HepG2 (cell line): Measurements from ENCODE around the gene P2RY6. TPM values are rescaled to one million over a fixed set of nuclear protein-coding genes. Genes with fewer than 3 reads are reported as not detected.
A peak's percentile ranks its signal among the peaks of the same experiment; 100 is the strongest.

ENCODE experiments used
- ATRX ChIP-seq: sonication (generic); formaldehyde crosslinking; IDR thresholded peaks from 2 replicates; pipeline ENCODE4 v1.4.0; 2020; ENCODE audit warnings: missing genetic modification reagents, borderline replicate concordance
- CBX5 ChIP-seq: sonication (generic); formaldehyde crosslinking; IDR thresholded peaks from 2 replicates; pipeline ENCODE4 v1.4.0; 2020; ENCODE audit warnings: missing genetic modification reagents, borderline replicate concordance
- CCDC6 ChIP-seq: sonication (generic); formaldehyde crosslinking; IDR thresholded peaks from 2 replicates; pipeline ENCODE4 v1.8.1; 2022; ENCODE audit warnings: mild to moderate bottlenecking, missing genetic modification reagents, moderate library complexity
- CEBPZ ChIP-seq: IDR thresholded peaks from 2 replicates; pipeline ENCODE4 v1.6.1; 2012; ENCODE audit warnings: low read length, improper control_type of control experiment
- CHD4 ChIP-seq: fragments of 200-600 bp; sonication (generic); IDR thresholded peaks from 2 replicates; pipeline ENCODE4 v1.7.0; 2017; ENCODE audit warnings: mild to moderate bottlenecking, low read length, borderline replicate concordance
- EHMT2 ChIP-seq: fragments of 200-600 bp; sonication (generic); IDR thresholded peaks from 2 replicates; pipeline ENCODE4 v1.7.0; 2017; ENCODE audit warnings: antibody characterized with exemption, low read depth, low read length, borderline replicate concordance
- KAT2B ChIP-seq: fragments of 150-350 bp; IDR thresholded peaks from 2 replicates; pipeline ENCODE4 v1.6.1; 2014; ENCODE audit warnings: low read depth, low read length, borderline replicate concordance
- MTA3 ChIP-seq: sonication (generic); formaldehyde crosslinking; IDR thresholded peaks from 2 replicates; pipeline ENCODE4 v1.4.0; 2020; ENCODE audit warnings: missing genetic modification reagents
- SKIL ChIP-seq: sonication (generic); formaldehyde crosslinking; IDR thresholded peaks from 2 replicates; pipeline ENCODE4 v1.8.0; 2022; ENCODE audit warnings: missing genetic modification reagents, mild to moderate bottlenecking, moderate library complexity, borderline replicate concordance
- SP4 ChIP-seq: sonication (generic); formaldehyde crosslinking; IDR thresholded peaks from 2 replicates; pipeline ENCODE4 v1.8.1; 2023; ENCODE audit warnings: mild to moderate bottlenecking, missing genetic modification reagents
- ZBTB25 ChIP-seq: IDR thresholded peaks from 2 replicates; pipeline ENCODE4 v1.6.1; 2018; ENCODE audit warnings: missing genetic modification reagents
- ZBTB34 ChIP-seq: sonication (generic); formaldehyde crosslinking; IDR thresholded peaks from 2 replicates; pipeline ENCODE4 v1.8.0; 2022; ENCODE audit warnings: mild to moderate bottlenecking, missing genetic modification reagents
- ZMYM3 ChIP-seq: sonication (generic); formaldehyde crosslinking; IDR thresholded peaks from 2 replicates; pipeline ENCODE4 v1.5.1; 2020; ENCODE audit warnings: mild to moderate bottlenecking, missing genetic modification reagents
- ZNF546 ChIP-seq: sonication (generic); formaldehyde crosslinking; conservative IDR thresholded peaks from 2 replicates; pipeline ENCODE4 v1.8.1; 2023; ENCODE audit warnings: mild to moderate bottlenecking, missing genetic modification reagents
- ZNF574 ChIP-seq: sonication (generic); formaldehyde crosslinking; IDR thresholded peaks from 2 replicates; pipeline ENCODE4 v1.4.0; 2020; ENCODE audit warnings: missing genetic modification reagents
- ZNF589 ChIP-seq: sonication (generic); formaldehyde crosslinking; conservative IDR thresholded peaks from 2 replicates; pipeline ENCODE4 v1.8.0; 2022; ENCODE audit warnings: mild to moderate bottlenecking, moderate library complexity, missing genetic modification reagents
- ZNF713 ChIP-seq: sonication (generic); formaldehyde crosslinking; IDR thresholded peaks from 2 replicates; pipeline ENCODE4 v1.4.0; 2020; ENCODE audit warnings: mild to moderate bottlenecking, missing genetic modification reagents
- ZNF850 ChIP-seq: sonication (generic); formaldehyde crosslinking; conservative IDR thresholded peaks from 2 replicates; pipeline ENCODE4 v1.9.0; 2021; ENCODE audit warnings: mild to moderate bottlenecking, missing genetic modification reagents
- polyA plus RNA-seq, 8 experiments: library from polyadenylated mRNA; depleted of rRNA in 3 of 8; stranded (reverse) in 7 of 8; unstranded in 1 of 8; fragments of >200 nt; fragmentation: Illumina TruSeq in 4 of 8; extraction: Trizol in 4 of 8; gene quantifications; 2 replicates each; pipeline versions ENCODE4 v1.2.1 to v1.2.3, GENCODE V29; 2011 to 2016; ENCODE audit warnings: low read depth in 4 of 8, missing spikeins in 1 of 8, mixed read lengths in 1 of 8; ENCODE audit not compliant: insufficient read depth in 1 of 8
- total RNA-seq, 5 experiments: library from RNA; depleted of rRNA; stranded (reverse); fragments of >200 nt; fragmentation: Illumina TruSeq; extraction: Trizol; gene quantifications; 2 replicates each; pipeline ENCODE4 v1.2.3, GENCODE V29; 2016; ENCODE audit warnings: low read depth in 1 of 5

The P2RY6 gene
- total and polyA plus RNA-seq, 2 of the 13 experiments (the other 11 are each of a cell fraction or from before 2014, with no cell fraction given) = 0.09 to 0.29 TPM

GRCh38 chr11:73314117-73314961 lies 42.2 kb downstream of the P2RY6 start (continued):
- no peak for TF ChIP-seq CEBPZ
- peak; percentile 97 for TF ChIP-seq ZMYM3
- no peak for TF ChIP-seq ZNF589 (CRISPR knock-in tag)
- no peak for TF ChIP-seq ATRX (CRISPR knock-in tag)
- no peak for TF ChIP-seq MTA3
- no peak for TF ChIP-seq KAT2B
- peak; percentile 93 for TF ChIP-seq CHD4
- TF ChIP-seq ZNF713 (CRISPR knock-in tag) = no peak
- no peak for TF ChIP-seq ZBTB25
- no peak for TF ChIP-seq CBX5
- no peak for TF ChIP-seq ZBTB34
- no peak for TF ChIP-seq ZNF546 (CRISPR knock-in tag)
- no peak for TF ChIP-seq CCDC6
- TF ChIP-seq ZNF574 (CRISPR knock-in tag) = peak; percentile 62
- no peak for TF ChIP-seq ZNF850 (CRISPR knock-in tag)
- TF ChIP-seq SP4 = peak; percentile 64
- peak; percentile 44; the same call in 1 of the 2 replicates for TF ChIP-seq SKIL
- TF ChIP-seq EHMT2 = no peak
